D721Med (cell line): ENCODE results near the gene EPHB3.
"Not testable (repeated sequence)": the region's sequence is repeated elsewhere in the genome, so short reads cannot be mapped to it uniquely, and the experiment has no call there.

ENCODE experiments used
- DNase-seq: peaks from one replicate; pipeline ENCODE4 v3.0.0; 2011; ENCODE audit warnings: low spot score; ENCODE audit not compliant: insufficient read length
- FAIRE-seq: peaks from 2 replicates; lab custom pipeline; 2011; peaks lifted over from hg19 to GRCh38; lab: Jason Lieb, UNC
- CTCF ChIP-seq: IDR thresholded peaks from 2 replicates; pipeline ENCODE4 v1.5.1; 2012; ENCODE audit warnings: mild to moderate bottlenecking, control low read depth; ENCODE audit not compliant: insufficient read depth; ENCODE audit errors: missing control alignments

EPHB3 gene

DNA sequence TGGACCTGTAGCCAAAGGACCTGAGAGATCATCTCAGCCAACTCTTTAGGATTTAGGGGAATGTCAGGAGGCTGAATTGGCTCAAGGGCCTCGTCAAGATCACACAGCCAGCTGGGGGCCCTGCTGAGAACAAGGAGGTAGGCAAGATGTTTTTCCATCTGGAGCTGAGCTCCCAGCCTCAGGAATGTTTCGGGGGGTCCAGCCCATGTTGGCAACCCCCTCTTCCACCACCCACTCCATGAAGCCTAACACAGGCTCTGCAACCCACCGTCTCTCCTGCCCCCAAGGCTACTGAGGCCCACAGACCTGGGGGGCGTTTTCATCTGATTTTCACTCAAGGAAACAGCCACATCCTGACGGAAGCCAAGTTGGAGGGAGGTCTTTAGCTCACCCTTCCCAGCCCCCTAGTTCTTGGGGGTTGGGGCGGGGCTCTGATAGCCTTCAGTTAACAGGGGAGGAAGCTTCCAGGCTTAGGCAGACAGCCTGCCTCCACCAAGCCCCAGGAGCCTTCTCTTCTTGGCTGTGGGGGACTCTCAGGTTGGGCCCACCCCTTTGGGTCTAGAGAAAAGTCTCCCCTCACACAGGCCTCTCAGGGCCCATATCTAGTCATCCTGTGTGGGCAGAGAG is 48.8 kb downstream of the EPHB3 start:
- DNase-seq (no peak), FAIRE-seq (no peak)
- no peak for TF ChIP-seq CTCF

- DNase-seq = no peak
- FAIRE-seq = no peak
- no peak for TF ChIP-seq CTCF
These were observed 50.2 kb downstream of the EPHB3 start for GRCh38 chr3:184611607-184612281.

DNA sequence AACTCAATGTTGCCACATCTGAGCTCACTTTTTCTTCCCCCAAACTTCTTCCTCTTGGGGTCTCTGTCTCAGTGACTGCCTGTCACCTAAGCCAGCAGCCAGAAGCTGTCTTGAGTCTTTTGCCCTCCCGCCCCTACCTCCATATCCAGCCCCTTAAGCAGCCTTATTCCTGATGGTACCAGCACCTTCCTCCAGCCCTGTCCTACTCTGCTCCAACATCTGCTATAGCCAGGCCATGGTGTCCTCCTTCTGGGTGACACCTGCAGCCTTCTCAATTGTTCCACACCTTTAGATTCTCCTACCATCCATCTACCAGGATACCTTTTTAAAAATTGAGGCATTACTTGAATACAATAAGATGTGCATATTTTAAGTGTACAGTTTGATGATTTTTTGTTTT is 53.8 kb downstream of the EPHB3 start:
- DNase-seq = no peak

DNA sequence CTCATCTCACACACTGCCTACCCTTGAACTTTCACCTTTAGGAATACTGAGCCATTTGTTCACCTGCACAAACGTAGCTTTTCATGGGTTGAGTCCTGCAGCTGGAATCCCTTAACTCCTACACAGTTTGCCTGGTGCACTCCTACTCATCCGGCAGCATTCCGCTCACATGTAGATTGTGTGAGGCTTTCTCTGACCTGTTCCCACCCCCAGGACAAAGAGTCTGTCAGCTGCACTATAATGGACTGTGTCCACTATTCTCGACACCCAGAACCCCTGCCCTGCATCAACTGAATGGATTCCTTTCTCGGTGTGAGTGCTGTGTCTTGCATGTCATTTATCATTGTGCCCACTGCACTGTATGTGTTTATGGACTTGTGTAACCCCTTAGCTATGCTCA is 54.9 kb downstream of the EPHB3 start:
- DNase-seq (no peak), FAIRE-seq (no peak)
- TF ChIP-seq CTCF = no peak

More for the DNA sequence above, 53.8 kb downstream of the EPHB3 start:
- TF ChIP-seq CTCF = no peak
- FAIRE-seq = no peak

DNA sequence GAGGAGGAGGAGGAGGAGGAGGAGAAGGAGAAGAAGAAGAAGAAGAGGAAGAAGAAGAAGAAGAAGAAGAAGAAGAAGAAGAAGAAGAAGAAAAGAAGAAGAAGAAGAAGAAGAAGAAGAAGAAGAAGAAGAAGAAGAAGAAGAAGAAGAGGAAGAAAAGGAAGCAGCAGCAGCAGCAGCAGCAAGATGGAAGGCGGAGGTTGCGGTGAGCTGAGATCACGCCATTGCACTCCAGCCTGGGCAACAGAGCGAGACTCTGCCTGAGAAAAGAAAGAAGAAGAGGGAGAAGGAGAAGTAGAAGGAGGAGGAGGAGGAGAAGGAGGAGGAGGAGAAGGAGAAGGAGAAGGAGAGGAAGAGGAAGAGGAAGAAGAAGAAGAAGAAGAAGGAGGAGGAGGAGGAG is 55.7 kb downstream of the EPHB3 start:
- DNase-seq, FAIRE-seq: not testable (repeated sequence)

DNA sequence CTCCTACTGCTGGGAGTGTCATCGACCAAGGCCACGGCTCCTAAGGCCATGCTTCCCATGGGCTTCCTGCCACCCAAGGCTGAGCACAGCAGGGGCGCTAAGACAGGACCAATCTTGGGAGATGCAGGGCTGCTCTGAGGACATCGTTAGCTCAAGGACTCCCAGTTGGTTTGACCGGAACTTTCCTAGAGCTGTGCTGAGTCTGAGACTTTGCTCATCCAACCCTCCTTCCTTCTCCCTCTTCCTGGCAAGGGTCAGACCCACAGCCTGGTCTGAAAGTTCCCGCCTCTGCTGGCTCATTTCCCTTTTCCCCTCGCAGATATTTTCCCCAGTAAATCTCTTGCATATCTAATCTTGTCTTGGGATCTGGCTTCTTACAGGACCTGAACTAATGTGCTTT is 57.2 kb downstream of the EPHB3 start:
- DNase-seq = no peak
- no peak for TF ChIP-seq CTCF
- FAIRE-seq = no peak

- no peak for FAIRE-seq
- no peak for DNase-seq
These were observed 57.8 kb downstream of the EPHB3 start for GRCh38 chr3:184619369-184619768.

More at GRCh38 chr3:184619369-184619768, 57.8 kb downstream of the EPHB3 start:
- no peak for TF ChIP-seq CTCF
